Left cardiac atrium (tissue), 4 donors: Measurements from ENCODE around the gene HSPA8. TPM values are rescaled to one million over a fixed set of nuclear protein-coding genes. Genes with fewer than 3 reads are reported as not detected.
A peak's percentile ranks its signal among the peaks of the same experiment; 100 is the strongest.
"Not testable (repeated sequence)": the region's sequence is repeated elsewhere in the genome, so short reads cannot be mapped to it uniquely, and the experiment has no call there.

Experiments used
- ATAC-seq, 2 donors: fragments of 200-7000 bp; cut with Tn5 transposase; one replicate each; pipeline ENCODE4 v1.9.1; 2020; ENCODE audit warnings: mild to moderate bottlenecking in 2 of 2, moderate library complexity in 2 of 2
- DNase-seq: peaks from one replicate; pipeline ENCODE4 v3.0.0-alpha.2; 2020
- intact Hi-C, 2 donors: fragments of 100-400 bp; cut with DNase I; formaldehyde crosslinking; loops; one replicate each; pipeline versions ENCODE4 v1.14.1 to v1.15.1; 2022 to 2023
- total RNA-seq, 2 donors: library from RNA; stranded (reverse); fragmentation: NEBNext Ultra II Directional; extraction: Animal tissue kit (Norgen Biotek cat#: 25700); gene quantifications; one replicate each; pipeline ENCODE4 v1.2.1, GENCODE V29; 2021
- donor health status: DM: no; HTN: yes; CAD: no.
- donor health status: DM: no; HTN: yes; CAD: no; lungs with severe emphysema.
- donor health status: DM: yes; HTN: yes; CAD: no.
- donor health status: Dilated cardiomyopathy.

HSPA8 gene
- total RNA-seq, 2 donors from 2014 or later = 807 to 922 TPM

- intact Hi-C loops = no loop called here
- DNase-seq = no peak
- no peak for ATAC-seq
Measured at GRCh38 chr11:123076484-123076883, 14.5 kb upstream of the HSPA8 start.

- ATAC-seq (peak in 1 of 2 donors; percentile 73), DNase-seq (no peak)
- intact Hi-C loops = no loop called here
Measured at GRCh38 chr11:123073343-123074057, 11.6 kb upstream of the HSPA8 start.

GRCh38 chr11:123072762-123073161 lies 10.8 kb upstream of the HSPA8 start:
- no peak for DNase-seq
- ATAC-seq = no peak
- intact Hi-C loops = no loop called here

- no peak for ATAC-seq
- no peak for DNase-seq
Measured at GRCh38 chr11:123072332-123072761, 10.4 kb upstream of the HSPA8 start.

GRCh38 chr11:123069908-123070821 lies 8.2 kb upstream of the HSPA8 start:
- intact Hi-C loops = no loop called here
- DNase-seq = no peak
- ATAC-seq = no peak

More at GRCh38 chr11:123072332-123072761, 10.4 kb upstream of the HSPA8 start:
- intact Hi-C loops = no loop called here

GRCh38 chr11:123065621-123066020 lies 3.7 kb upstream of the HSPA8 start:
- intact Hi-C loops = no loop called here
- no peak for DNase-seq
- ATAC-seq = no peak

GRCh38 chr11:123063826-123064657 lies 2.1 kb upstream of the HSPA8 start:
- ATAC-seq = no peak
- no peak for DNase-seq

GRCh38 chr11:123062892-123063825 lies 1.2 kb upstream of the HSPA8 start:
- intact Hi-C loops = no loop called here
- ATAC-seq (peak; percentile 13 to 27), DNase-seq (peak; percentile 45)

More at GRCh38 chr11:123063826-123064657, 2.1 kb upstream of the HSPA8 start:
- intact Hi-C loops = no loop called here

GRCh38 chr11:123062158-123062891 lies 389 bp upstream of the HSPA8 start:
- peak; percentile 93 to 94 for ATAC-seq
- peak; percentile 99 for DNase-seq
- intact Hi-C loops = no loop called here

GRCh38 chr11:123060277-123061000 lies 1.5 kb downstream of the HSPA8 start:
- ATAC-seq (no peak), DNase-seq (no peak)
- intact Hi-C loops = no loop called here

- not testable (repeated sequence) for DNase-seq, ATAC-seq
- intact Hi-C loops = loop anchor here in 1 of 2 donors (10.0 kb wide), 1 partner anchor 194 kb away; no protein-coding TSS in a partner anchor
Measured at GRCh38 chr11:123059041-123059920, 2.7 kb downstream of the HSPA8 start.

- DNase-seq (no peak), ATAC-seq (no peak)
- intact Hi-C loops = loop anchor here in 1 of 2 donors (10.0 kb wide), 1 partner anchor 193 kb away; no protein-coding TSS in a partner anchor
Measured at GRCh38 chr11:123057661-123058305, 4.2 kb downstream of the HSPA8 start.

- intact Hi-C loops = loop anchor here in 1 of 2 donors (10.0 kb wide), 1 partner anchor 192 kb away; no protein-coding TSS in a partner anchor
- no peak for ATAC-seq
- no peak for DNase-seq
Measured at GRCh38 chr11:123056835-123057491, 5.0 kb downstream of the HSPA8 start.

- ATAC-seq = peak in 1 of 2 donors; percentile 3
- intact Hi-C loops = loop anchor here in 1 of 2 donors (10.0 kb wide), 1 partner anchor 191 kb away; no protein-coding TSS in a partner anchor
- no peak for DNase-seq
Measured at GRCh38 chr11:123055191-123055901, 6.6 kb downstream of the HSPA8 start.
